GM18861 (cell line): ENCODE data around the gene ANKRD12.
"Not testable (repeated sequence)": the region's sequence is repeated elsewhere in the genome, so short reads cannot be mapped to it uniquely, and the experiment has no call there.

Source experiments
- ATAC-seq: cut with Tn5 transposase; IDR thresholded peaks from one replicate; pipeline ENCODE4 v1.9.1; 2021; ENCODE audit not compliant: unreplicated experiment

ANKRD12 gene

DNA sequence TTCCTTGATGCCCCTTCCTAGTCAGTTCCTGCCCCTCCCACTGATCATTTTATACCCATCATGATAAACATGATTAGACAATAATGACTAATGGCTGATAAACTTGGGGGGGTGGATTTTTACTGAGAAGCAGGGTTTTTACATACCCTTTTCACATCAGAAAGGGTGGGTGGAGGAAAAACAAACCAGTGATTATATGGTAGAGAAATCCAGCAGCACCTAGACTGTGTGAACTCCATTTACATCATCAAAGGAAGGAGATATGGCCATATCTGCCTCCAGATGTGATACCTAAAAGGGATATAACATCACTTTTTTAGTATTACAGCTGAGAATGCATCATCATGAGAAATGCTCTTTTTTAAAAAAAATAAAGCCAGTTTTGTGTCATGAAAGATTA lies 89.9 kb downstream of the ANKRD12 start:
- ATAC-seq, result no peak

DNA sequence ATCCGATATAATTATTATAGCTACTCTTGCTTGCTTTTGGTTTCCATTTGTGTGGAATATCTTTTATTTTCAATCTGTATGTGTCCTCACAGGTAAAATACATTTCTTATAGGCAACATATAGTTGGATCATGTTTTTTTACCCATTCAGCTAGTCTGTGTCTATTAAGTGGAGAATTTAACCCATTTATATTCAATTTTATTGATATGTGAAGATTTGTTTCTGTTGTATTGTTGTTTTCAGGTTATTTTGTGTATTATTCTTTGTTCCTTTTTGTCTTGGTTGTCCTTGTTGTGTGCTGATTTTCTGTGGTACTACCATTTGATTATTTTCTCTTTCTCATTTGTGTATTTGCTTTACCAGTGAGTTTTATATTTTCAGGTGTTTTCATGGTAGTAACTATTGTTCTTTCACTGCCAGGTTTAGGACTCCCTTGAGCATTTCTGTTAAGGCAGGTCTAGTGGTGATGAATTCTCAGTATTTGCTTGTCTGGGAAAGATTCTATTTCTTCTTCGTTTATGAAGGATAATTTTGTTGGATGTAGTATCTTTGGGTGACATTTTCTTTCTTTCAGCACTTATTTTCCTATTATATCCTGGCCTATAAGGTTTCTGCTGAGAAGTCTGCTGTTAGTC lies 95.4 kb downstream of the ANKRD12 start:
- no peak for ATAC-seq

DNA sequence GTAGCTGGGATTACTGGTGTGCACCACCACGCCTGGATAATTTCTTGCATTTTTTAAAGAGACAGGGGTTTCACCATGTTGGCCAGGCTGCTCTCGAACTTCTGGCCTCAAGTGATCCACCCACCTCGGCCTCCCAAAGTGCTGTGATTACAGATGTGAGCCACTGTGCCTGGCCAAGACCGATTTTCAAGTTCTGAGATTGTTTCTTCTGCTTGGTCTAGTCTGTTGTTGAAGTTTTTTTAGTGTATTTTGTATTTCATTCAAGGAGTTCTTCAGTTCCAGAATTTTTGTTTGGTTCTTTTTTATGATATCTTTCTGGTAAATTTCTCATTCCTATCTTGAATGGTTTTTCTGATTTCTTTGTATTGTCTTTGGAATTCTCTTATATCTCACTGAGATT lies 96.4 kb downstream of the ANKRD12 start:
- ATAC-seq, result no peak

DNA sequence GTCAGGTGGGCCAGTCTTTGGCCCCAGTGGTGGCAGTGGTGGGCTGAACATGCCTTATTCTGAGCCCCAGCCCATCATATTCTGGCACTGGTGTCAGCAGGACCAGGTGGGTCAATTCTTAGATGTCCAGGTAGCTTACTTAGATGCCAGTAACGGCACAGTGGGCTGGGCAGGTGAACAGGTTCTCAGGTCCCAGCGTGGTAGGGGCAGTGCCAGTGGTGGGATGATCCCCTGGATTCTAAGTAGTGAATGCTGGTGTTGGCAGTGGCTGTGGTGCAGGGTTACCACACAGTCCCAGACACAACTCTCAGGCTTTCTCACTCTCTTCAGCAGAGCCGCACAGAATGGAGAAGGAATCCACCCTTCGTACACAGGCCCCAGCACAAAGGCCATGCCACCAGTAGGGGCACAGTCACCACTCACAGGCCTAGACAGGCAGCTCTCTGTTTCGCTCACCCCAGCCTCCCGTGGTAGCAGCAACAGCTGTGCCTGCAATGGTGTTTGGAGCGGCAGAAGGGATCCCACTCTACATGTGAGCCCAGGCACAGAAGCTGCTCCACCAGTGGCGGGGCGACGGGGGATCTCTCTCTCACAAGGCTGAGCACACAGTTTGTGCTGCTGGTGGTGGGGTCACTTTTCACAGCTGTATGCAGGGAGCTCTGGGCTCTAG lies 97.3 kb downstream of the ANKRD12 start:
- ATAC-seq, result no peak

DNA sequence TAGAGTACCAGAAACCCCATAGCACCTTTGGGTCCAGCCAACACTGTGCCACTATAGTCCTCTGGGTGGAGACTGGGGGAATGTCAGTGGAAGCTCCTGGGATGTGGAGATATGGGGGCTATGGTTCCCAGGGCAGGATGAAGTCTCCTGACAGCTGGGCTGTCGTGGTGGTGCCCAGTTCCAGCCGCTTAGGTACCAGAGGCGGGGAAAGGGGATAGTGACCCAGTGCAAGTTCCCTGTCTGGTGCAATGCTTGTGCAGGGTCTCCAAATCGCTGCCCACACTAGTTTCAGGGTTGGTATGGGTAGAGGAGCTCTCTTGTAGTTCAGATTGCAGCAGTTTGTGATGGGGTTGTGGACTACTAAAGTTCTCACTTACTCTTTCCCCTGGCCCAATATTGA lies 97.9 kb downstream of the ANKRD12 start:
- no peak for ATAC-seq

DNA sequence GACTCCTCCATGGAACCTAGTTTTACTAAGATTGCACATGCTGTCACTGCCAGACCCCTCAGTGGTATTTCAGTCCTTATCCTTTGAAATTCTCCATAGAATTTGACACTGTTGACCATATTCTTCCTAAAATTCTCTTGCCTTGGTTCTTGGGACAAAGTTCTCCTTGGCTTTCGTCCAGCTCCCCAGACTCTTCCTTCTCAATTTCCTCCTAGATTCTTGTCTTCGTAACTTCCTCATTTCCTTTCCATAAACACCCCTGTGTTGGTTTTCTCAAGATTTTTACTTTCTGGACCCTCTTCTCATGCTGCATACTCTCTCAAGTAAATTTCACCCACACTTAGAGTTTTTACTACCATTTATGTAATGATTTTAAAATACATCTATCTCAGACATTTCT lies 101.4 kb downstream of the ANKRD12 start:
- no peak for ATAC-seq

DNA sequence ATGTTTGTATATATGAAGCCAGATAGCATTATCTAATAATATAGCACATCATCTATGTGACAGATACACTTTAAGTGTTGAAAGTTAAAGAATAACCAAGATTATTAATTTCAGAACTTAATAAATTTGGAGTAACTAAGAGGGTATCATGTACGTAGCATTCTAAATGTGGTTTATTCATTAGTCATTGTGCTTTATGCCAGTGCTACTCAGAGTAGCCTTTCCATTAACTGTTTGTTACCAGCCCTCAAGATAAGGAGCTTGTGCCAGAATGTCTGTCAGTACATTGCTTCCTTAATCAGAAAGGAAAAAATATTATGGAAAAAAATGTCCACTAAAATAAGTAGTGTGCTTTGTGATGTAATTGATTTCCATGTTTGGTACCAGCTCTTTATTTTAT lies 103.1 kb downstream of the ANKRD12 start:
- peak; percentile 43 for ATAC-seq

DNA sequence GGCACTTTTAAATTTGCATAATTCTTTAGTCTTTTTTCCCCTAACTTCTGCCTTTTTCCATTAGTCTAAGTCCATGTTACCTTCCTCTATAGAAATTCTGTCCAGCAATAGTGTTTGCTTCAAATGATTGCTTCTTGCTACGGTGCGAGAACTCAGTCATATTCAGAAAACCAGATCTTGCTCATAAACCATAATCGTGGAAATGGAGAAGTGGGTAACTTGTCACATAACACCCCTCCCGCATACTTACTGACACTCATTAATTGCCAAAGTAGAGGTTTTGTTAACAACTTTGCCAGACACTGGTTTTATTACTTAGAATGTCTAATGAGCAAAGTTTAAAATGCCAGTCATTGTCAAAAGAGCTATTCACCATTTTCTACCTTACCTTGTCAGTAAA lies 103.7 kb downstream of the ANKRD12 start:
- peak; percentile 39 for ATAC-seq

DNA sequence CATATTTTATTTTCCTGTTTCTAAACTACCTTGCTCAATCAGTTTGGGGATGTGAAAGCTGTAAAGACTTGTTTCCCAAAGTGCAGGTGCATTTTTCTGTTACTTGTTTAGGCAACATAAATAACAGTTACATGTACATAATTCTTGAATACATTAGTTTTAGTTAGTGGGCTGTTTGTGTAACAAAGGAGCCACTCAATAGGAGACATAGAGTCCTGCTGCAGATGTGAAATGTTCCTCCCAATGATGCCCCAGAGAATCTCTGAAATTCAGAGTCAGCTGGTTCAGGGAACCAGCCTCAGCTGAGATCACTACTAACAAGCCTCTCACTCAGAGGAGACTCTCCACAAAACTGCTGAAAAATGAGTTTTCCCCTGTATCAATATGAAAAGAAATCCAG lies 106.4 kb downstream of the ANKRD12 start:
- ATAC-seq, result no peak

DNA sequence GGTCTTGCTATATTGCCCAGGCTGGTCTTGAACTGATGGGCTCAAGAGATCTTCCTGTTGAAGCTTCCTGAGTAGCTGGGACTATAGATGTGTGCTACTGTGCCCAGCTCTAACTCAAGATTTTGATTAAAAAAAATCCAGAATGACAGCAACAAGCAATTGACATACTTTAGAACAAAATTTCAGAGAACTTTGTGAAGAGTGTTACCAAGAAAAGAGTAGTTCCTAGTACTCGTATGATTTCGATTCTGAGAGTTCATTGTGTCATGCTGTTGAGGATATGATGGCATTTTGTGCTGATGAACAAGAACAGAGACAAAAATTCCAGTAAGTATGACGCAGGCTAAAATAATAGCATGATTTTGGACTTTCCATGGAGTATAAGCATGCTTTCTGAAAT lies 107.8 kb downstream of the ANKRD12 start:
- ATAC-seq, result no peak

DNA sequence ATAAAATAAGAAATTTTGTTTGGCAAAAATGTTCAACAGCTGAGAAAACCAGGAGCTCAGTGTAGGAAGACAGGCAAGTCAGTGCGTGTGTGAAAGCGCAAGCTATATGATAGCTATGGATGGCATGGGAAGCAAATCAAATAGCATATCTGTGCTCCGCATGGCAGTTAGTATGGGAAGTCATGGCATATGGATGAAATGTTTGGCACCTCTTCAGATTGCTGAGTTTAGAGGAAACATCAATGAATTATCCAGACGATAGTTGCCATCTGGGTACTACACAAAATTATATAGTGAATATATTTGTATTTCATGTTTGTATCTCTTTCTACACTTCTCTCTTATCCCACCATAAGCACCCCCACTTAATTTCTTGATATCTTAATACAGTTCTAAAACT lies 112.1 kb downstream of the ANKRD12 start:
- no peak for ATAC-seq

DNA sequence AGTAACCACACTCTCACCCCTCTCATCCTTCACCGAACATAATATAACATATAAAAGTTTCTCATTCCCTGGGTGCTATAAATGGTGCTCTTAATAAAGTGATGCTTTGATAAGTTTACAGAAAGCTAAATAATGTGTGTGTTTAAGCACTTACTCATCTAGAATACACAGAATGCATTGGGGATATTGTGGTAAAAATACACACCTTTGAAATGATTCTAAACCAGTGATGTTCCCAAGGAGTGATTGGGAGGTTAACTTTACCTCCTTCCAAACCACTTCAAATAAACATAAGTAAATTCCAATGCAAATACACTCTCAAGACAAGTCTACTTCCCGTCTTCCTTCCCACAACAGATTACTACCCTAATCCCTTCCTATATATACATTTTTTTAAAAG lies 112.7 kb downstream of the ANKRD12 start:
- no peak for ATAC-seq

DNA sequence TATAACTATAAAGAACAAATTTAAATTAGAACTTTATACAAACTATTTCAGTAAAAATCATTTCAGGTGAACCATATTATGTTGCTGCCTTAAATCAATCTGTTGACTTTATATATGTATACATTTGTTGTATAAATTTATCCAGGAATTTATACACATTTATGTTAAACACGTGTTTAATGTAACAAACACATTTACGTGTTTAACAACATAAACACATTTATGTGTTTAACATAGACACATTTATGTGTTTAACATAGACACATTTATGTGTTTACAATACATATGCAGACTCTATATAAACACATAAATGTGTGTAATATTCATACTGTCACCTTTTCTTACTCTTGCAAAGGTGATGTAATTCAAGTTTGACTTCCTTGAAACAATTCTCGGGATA lies 122.6 kb downstream of the ANKRD12 start:
- ATAC-seq, result no peak

DNA sequence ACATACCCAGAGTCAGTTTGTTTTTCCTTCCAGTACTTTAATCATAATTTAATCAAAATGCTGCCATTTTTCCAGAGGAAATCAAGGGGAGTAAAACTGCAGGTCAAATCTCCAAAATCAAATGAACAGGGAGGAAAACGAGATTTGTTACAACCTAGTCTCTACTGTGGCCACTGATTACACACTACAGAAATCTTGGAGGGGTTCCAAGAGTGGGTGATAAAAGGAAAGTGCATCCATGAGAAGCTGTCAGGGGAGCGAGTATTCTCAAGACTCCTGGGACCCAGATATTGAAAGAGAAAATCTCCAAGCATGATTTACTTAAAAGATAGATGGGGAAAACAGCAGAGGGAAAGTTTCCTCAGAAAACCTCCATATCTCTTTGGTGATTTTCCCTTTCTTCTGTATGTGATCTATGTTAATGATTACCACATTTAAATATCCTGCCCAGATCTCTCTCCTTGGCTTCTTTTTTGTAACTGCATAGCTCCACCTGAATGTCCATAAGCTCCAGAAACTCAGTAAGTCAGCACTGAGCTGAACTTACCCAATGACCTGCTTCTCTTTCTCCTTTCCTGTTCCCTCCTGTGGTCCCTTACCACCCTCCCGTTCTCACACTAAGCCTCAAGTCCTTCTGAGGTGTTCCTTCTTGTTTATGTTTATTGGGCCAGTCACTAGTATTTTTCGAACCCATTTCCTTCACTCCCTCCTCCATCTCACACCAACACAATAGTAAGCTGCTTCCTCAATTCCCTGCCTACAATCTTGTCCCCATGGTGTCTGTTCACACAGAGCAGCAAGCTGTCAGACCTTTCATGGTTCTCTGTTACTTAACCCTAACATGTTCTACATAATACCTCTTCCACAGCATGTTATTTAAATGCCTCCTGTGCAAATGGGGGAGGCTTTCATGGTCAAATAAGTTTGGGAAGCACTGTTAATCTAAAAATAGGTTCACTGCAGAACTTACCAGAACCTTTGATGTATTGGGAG lies 124.1 kb downstream of the ANKRD12 start:
- ATAC-seq, result no peak

DNA sequence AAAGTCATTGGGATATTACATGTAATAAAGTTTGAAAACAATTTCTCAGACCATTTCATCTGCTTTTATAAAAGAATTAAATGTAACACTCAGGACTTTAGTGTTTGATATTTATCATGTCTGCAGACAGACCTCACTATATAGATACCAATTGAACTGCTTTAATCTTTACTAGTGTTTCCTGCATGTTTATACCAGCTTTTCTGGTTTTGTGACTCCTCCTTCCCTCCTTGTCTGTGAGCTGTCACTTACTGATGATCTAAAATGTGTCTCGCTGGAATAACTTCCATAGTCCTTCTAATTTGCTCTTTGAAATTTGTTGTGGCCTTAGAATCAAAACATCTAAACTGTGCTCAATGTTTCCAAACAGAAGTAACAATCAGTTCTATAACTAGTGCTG lies 126.7 kb downstream of the ANKRD12 start:
- no peak for ATAC-seq

DNA sequence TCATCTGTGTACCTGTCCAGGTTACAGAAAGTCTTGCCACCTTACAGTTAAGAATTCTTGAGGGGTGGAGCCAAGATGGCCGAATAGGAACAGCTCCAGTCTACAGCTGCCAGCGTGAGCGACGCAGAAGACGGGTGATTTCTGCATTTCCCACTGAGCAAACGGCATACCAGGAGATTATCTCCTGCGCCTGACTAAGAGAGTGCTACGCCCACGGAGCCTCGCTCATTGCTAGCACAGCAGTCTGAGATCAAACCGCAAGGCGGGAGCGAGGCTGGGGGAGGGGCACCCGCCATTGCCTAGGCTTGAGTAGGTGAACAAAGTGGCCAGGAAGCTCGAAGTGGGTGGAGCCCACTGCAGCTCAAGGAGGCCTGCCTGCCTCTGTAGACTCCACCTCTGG lies 128.2 kb downstream of the ANKRD12 start:
- ATAC-seq, result not testable (repeated sequence)

DNA sequence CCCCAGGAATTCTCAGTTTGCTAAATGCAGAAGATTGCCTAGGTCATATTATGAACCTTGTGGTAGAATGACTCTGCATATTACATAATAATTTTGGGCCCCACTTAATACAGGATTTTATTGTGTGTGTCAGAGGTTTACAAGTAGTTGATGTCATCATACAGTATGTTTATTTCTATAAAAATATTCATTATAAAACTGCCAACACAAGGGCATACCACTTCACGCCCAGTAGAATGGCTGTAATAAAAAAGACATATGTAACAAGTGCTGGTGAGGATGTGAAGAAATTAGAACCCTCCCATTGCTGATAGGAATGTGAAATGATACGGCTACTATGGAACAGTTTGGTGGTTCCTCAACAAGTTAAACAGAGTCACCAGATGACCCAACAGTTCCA lies 136.6 kb downstream of the ANKRD12 start:
- ATAC-seq, result no peak

DNA sequence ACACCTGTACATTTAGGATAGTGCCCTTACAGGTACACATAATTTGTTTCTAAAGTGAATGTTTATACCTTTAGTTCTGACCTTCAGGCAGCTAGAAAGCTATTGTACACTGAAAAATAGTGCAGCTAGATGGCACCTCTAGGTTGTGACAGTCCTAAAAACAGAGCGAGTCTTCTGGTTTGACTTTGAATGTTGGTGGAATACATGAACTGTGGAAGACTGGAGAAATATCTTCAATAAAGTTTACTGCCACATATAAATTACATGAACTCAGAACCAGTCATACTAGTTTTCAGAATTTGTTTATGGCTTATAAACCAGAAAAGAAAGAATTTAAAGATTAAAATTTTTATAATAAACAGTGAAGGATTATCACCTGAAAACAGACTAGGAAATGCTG lies 139.3 kb downstream of the ANKRD12 start:
- ATAC-seq, result no peak

DNA sequence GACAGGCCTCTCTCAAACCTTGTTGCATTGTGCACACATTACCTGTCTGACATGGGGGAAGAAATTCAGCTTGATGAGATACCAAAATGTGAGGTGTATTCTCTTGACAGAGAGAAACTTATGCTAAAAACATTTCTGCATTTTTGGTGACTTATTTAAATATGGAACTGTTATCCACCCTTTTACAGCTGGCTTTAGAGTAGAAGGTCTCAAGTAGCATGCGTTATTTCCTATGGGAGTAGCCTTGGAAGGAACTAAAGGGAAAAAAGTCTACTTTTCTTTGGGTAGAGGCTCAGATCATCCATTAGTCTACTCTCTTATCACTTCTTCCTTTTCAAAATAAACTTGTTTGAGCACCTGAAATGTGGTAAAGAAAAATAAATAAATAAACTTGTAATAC lies 141.4 kb downstream of the ANKRD12 start:
- no peak for ATAC-seq

DNA sequence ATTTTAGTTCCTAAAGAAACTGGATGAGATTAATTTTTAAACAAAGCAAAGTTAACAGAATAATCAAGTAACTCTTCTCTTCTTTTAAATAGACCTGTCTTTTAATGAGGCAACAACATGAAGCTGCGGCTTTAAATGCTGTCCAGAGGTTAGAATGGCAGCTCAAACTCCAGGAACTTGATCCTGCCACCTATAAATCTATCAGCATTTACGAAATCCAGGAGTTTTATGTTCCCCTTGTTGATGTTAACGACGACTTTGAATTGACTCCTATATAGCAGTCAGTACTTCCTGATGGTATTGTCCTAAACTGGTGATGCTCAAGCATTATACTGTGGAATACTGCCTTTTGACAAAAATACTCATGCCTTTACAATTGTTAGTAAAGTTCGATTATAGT lies 144.3 kb downstream of the ANKRD12 start:
- no peak for ATAC-seq

DNA sequence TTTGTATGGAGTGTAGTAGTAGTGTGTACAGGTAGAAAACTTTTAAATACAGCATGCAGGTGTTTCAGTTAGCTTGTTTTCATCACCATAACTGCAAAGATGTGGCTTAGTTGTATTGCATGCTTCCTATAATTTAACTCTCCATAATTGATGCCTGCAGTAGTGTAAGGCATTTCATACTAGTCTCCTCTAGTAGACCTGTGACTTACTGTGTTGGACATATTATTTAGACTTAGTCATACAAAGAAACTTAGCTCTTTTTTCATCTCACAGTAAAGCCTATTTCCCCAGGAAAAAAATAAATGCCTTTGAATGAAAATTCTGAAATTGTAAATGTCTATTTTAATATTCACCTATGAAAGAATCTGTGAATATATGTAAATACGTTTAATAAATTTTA lies 145.2 kb downstream of the ANKRD12 start:
- ATAC-seq, result no peak

DNA sequence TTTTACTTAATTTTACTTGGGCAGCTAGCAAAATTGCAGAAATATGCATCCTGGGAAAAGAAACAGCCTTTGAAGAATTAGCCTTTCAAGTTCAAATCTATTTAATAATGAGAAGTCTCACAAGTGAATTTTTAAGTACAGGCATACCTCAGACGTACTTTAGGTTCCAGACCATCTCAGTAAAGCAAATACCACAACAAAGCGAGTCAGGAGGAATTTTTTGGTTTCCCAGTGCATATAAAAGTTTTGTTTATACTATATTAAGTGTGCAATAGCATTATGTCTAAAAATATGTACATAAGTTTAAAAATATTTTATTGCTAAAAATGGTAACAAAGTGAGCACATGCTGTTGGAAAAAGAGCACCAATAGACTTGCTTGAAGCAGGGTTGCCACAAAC lies 147.2 kb downstream of the ANKRD12 start:
- no peak for ATAC-seq
